Stimulated activated CD4-positive, alpha-beta T cell treated with anti-CD3 and anti-CD28 coated beads, TNF-alpha, amount 100 ng/mL, for 48 hours (primary cell): ENCODE results near the gene DNAH7.

Source experiments
- DNase-seq, 3 donors: peaks; one replicate each; pipeline ENCODE4 v3.0.0-alpha.2; 2020; ENCODE audit warnings: low read depth in 3 of 3

DNAH7 gene

DNA sequence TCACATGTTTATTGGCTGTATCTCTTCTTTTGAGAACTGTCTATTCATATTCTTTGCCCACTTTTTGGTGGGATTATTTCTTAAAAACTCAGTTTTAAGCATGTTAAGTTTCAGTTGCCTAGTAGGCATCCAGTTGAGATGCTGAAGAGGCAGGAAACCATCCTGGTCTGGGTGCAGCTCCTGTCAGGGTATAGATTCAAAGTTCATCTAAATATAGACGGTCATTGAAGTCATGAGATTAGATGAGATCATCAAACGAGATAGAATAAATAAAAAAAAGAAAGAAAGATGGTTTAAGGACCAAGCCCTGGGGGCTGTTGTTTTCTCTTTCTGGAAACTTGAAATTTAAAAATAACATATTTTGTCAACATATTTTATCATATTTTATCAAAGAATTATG lies 9.2 kb upstream of the DNAH7 start:
- no peak for DNase-seq

DNA sequence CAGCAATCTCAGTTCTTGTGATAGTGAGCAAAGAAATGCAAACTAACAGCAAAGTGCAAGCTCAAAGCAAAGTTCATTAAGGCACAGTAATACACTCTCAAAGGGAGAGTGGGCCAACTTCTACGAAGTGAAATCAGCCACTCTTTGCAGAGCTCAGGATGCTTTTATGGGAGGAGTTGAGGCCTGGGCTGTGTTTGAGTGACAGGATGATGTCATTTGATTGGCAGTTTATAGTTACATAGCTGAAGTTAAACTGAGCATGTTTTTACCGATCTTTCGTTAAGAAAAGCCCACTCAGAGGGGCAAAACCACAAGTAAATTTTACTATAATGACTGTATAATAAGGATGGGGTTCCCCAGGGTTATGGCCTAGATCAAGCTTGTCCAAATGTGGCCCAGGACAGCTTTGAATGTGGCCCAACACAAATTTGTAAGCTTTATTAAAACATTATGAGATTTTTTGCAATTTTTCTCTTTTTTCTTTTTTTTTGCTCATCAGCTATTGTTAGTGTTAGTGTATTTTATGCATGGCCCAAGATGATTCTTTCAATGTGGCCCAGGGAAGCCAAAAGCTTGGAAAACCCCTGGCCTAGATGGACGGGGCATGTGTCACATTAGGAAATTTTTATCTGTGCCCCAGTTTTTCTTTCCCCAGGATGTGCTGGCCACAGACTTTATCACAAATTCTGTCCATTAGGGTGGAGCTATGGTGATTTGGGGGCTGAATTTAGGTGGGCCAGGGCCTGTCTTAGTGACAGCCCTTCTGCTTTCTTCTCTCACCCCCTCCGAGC lies 8.3 kb upstream of the DNAH7 start:
- no peak for DNase-seq

DNA sequence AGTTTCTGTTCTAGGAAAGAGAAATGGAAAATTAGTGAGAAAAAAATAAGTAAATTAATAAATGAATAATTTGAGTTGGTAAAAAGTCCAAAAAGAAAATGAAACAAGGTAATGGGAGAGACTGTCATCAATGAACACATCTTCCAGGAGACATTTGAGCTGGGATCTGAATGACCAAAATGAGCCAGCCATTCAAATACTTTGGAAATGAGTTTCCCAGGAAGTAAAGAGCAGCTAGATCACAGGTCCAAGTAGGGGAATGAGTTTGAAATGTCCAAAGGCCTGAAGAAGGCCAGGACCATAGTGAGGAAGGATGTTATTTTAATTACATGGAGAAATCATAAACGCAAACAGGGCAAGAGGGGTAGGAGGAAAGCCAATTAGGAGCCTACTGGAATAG lies 6.6 kb upstream of the DNAH7 start:
- DNase-seq = no peak

DNA sequence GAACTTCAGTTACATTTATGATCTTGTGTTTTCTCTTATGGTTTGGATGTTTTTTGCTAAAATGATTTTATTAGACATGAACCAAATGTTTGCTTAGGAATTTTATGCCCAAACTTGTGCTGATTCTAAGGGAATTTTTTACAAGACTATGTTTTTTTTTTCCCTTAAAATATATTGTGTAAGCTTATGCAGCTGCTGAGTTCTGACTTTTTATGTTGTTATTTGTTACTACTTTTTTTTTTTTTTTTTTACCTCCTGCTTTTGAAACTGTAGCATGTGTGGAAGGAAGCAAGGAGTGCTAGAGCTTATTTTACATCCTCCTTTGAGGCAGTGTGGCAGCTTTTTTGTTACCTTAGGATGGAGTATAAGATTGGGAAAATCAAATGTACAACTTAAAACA lies 6.0 kb upstream of the DNAH7 start:
- DNase-seq = no peak

DNA sequence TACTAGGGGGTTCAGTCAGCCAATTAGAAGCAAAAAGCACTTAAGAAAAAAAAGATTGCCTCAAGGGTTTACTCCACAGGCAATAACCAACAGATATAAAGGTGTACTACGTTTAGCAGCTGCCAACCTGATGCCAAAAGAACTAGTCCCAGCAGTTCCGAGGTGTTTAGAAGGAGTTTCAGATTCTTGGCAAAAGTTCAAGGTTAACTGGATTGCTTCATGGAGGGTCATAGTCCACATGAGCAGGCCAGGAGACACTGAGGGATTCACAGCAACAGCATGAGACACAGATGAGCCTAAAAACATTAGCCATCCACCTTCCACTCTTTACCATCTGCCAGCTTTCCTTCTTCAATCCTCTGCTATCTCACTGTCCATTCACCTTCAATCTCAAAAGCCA lies 4.9 kb upstream of the DNAH7 start:
- DNase-seq = no peak

DNA sequence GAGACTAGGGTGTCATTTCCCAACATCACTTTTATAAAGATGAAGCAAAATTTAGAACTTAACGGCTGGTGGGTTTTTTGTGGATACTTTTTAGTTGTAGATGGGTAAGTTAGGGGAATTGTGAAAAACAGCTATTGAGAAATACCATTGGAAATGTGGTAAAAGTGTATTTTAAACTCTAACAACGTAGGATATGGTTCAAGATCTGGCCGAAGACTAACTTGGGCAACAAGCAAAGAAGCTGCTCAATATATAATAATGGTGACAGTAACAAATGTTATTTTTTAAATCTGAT lies 1.6 kb downstream of the DNAH7 start:
- no peak for DNase-seq

- DNase-seq = no peak
Observed at GRCh38 chr2:196066291-196067087, 2.1 kb downstream of the DNAH7 start.

GRCh38 chr2:196063773-196064172 lies 4.9 kb downstream of the DNAH7 start:
- DNase-seq = no peak

GRCh38 chr2:196059491-196059960 lies 9.1 kb downstream of the DNAH7 start:
- DNase-seq = no peak

GRCh38 chr2:196054631-196055030 lies 14.0 kb downstream of the DNAH7 start:
- no peak for DNase-seq

DNA sequence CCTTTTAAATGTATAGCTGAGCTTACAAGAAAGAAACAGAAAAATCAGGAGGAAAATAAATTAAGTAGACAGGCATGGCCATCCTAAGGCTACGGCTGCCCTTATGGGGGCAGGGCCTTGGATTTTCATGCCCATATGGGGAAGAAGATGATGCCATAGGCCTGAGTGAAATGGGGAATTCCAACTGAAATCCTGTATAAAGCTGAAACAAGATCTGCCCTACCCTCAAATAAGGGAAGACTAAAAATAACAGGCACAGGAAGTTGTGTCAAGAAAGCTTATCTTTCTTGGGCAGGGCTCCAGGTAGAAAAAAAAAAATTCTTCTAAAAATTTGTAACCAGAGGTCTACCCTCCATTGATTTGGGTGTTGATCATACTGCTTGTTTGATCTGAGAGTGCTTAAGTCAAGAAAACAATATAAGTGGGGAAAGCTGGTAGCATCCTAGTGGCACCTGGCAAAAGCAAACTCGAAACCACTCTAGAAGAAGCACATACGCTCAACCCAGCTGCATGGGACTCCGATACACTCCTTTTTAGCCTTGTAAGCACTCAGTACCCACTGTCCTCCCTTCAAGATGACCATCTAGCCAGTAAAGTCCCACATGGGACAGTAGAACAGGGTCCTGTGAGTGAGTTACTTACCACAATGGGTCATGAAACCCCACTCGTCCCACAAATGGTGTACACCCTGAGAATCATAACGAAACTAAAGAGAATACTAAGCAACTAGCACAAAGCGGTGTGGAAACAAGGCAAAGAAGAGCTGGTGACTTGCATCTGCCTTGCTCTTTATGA lies 22.3 kb downstream of the DNAH7 start:
- no peak for DNase-seq

GRCh38 chr2:196041786-196042185 lies 26.9 kb downstream of the DNAH7 start:
- no peak for DNase-seq

- DNase-seq = no peak
Observed at GRCh38 chr2:196040218-196040617, 28.4 kb downstream of the DNAH7 start.

- DNase-seq = no peak
Observed at GRCh38 chr2:196036442-196036841, 32.2 kb downstream of the DNAH7 start.

DNA sequence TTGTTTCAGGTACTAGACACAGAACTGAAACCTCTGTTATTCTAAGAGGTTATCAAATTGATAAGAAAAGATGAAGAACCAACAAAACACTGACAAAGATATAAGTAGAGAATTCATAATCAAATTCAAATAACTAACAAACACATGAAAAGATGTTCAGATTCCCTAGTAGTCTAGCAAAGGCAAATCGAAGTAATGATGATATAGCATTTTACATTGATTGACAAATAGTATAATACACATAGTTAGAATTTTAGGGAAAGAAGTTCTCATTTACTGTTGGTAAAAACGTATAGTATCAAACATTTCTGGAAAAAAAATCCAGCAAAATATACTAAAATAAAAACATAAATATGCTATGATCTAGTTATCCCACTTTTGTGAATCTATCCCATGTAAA lies 50.6 kb downstream of the DNAH7 start:
- DNase-seq = no peak

DNA sequence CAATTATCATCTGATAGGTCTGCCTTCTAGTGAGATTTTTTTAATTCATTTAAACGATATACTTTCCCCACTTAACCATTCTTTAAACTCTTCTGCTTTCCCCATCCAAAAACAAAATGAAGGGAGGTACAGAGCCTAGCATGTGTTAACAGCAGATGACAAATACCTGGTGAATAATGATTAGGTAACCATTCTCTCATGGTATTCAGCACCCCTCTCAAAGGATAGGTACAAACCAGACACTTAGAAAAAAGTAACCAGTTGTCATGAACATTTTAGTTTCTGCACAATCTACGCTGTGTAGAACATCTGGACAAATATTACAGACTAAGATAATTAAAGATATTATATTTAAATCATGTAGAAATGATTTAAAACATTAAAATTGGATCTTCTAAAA lies 56.3 kb downstream of the DNAH7 start:
- no peak for DNase-seq

DNA sequence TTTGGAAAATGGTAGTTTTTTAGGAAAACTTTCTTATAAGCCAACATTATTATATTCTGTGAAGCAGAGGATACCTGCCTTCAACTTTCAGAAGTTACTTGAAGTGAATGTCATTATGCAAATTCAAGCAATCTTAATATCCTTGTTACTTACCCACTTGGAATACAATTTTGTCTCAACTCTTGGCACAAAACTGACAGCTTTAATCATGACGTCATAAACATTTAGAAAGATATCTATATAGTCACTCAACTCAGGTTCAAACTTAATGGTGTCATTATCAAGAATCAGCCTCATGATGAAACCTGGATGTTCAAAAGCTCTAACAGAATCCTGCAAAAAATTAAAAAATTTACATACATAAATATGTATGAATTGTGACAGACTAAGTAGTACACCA lies 68.1 kb downstream of the DNAH7 start:
- DNase-seq = no peak

- no peak for DNase-seq
Observed at GRCh38 chr2:195998070-195998469, 70.6 kb downstream of the DNAH7 start.

DNA sequence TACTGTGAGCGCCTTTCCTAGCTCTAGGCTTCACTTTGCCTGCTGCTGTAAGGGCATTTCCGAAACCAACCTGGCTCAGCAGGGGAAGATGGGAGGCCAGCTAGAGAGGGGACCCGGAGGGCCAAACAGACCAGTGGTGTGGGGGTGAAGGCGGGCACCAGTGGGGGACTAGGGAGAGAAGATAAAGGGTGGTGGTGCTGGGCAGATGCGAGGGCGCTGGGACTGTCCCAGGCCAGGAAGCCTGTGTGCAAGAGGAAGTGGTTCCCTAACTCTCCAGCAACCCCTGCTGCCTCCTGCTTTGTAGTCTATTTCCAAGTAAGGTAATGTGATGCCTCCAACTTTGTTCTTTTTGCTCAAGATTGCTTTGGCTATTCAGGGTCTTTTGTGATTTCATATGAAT lies 73.1 kb downstream of the DNAH7 start:
- DNase-seq = no peak

DNA sequence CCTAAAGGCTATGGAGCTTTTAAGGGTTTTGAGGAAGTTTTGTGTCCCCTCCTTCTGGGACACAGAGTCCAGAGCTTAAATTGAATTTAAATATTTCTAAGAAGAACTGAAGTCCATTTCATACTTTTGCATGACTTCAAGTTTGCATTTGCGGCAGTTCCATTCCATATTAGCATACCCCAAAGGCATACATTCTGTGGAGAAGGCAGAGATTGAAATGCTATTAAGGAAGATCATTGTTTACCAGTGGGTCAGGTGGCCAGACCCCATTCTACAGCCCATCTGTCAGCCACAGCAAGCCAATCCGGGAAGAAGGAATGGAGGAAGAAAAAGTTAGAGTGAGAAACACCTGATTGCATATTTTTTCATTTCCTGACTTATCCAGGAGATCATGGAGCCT lies 75.0 kb downstream of the DNAH7 start:
- DNase-seq = no peak

GRCh38 chr2:195985741-195986140 lies 82.9 kb downstream of the DNAH7 start:
- no peak for DNase-seq

GRCh38 chr2:195984923-195985726 lies 83.5 kb downstream of the DNAH7 start:
- DNase-seq = no peak
